ENCODE data around the gene VDR. TPM values are rescaled to one million over a fixed set of nuclear protein-coding genes. Genes with fewer than 3 reads are reported as not detected.

The VDR gene
- total RNA-seq, 1 experiment from 2014 or later: 9.5 TPM

DNA sequence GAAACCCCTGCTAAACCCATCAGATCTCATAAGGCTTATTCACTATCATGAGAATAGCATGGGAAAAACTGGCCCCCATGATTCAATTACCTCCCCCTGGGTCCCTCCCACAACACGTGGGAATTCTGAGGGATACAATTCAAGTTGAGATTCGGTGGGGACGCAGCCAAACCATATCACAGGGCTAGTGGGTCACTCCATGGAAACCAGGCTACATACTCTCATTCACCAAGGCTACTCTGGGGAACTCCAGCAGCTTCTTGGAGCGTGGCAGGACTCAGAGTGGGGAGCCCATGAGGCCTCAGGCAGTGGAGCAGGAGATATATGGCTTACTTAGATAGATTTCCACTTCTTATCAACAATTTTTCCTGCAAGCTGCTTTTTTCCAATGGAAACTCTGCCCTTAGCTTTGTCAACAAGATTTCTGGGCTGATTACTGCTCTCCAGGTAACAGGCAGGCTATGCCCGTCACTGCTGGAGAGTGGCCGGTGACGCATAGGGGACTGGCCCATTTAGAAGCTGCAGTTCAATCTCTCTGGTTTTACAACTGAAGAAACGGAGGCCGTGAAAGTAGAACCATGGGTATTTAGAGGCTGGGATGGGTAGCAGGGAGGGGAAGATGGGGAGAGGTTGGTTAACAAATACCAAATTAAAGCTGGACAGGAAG, 16.5 kb downstream of the VDR start:
- no peaks in the 10 kb centered on the region for H3K27me3 ChIP-seq (ENCODE audit: insufficient read depth, low read length)
- no peaks in the 10 kb centered on the region for H3K4me1 ChIP-seq (ENCODE audit: control insufficient read depth in 1 of 2, insufficient read depth in 2 of 2, low read length in 2 of 2)
- ChIA-PET CTCF (no interaction called here), POLR2A (no interaction called here), RAD21 (ENCODE audit: low non-redundant PET in 1 of 2, low total read pairs in 2 of 2, uncharacterized antibody in 2 of 2, unreplicated experiment in 2 of 2) (no interaction called here)
- DNase-seq (ENCODE audit: low read depth, low spot score) (no peak), ATAC-seq (no peak)
- H3K36me3 ChIP-seq (ENCODE audit: control insufficient read depth in 1 of 2, insufficient read depth in 2 of 2, low read length in 2 of 2): no peaks in the 10 kb centered on the region
- H3K9ac ChIP-seq (ENCODE audit: low read length): no peak overlapping the region
- H3K27ac ChIP-seq (ENCODE audit: low read depth, low read length): no peak overlapping the region
- no peaks in the 10 kb centered on the region for H3K79me2 ChIP-seq (ENCODE audit: insufficient read depth, low read length)
- no peaks in the 10 kb centered on the region for H4K20me1 ChIP-seq (ENCODE audit: insufficient read depth)
- no peak for TF ChIP-seq SIN3A (IDR thresholded peaks at IDR 0.05; ENCODE audit: low read depth)
- TF ChIP-seq, protein P1, sequence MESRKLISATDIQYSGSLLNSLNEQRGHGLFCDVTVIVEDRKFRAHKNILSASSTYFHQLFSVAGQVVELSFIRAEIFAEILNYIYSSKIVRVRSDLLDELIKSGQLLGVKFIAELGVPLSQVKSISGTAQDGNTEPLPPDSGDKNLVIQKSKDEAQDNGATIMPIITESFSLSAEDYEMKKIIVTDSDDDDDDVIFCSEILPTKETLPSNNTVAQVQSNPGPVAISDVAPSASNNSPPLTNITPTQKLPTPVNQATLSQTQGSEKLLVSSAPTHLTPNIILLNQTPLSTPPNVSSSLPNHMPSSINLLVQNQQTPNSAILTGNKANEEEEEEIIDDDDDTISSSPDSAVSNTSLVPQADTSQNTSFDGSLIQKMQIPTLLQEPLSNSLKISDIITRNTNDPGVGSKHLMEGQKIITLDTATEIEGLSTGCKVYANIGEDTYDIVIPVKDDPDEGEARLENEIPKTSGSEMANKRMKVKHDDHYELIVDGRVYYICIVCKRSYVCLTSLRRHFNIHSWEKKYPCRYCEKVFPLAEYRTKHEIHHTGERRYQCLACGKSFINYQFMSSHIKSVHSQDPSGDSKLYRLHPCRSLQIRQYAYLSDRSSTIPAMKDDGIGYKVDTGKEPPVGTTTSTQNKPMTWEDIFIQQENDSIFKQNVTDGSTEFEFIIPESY (IDR thresholded peaks at IDR 0.05; ENCODE audit: extremely low read depth, insufficient replicate concordance, low read length): no peak
- no peak for TF ChIP-seq SRF (IDR thresholded peaks at IDR 0.05; ENCODE audit: low read depth)
- TF ChIP-seq ELF1 (IDR thresholded peaks at IDR 0.05; ENCODE audit: borderline replicate concordance, low read depth): no peak
- TF ChIP-seq CEBPB (IDR thresholded peaks at IDR 0.05; ENCODE audit: low read depth): no peak
- no peak for TF ChIP-seq ZNF274 (IDR thresholded peaks at IDR 0.05; ENCODE audit: low read depth, low read length)
- no peak for TF ChIP-seq RAD21 (IDR thresholded peaks at IDR 0.05; ENCODE audit: low read depth)
- no peak for TF ChIP-seq YY1 (IDR thresholded peaks at IDR 0.05; ENCODE audit: extremely low read depth, insufficient replicate concordance, low read depth, low read length)
- TF ChIP-seq POLR2AphosphoS5 (IDR thresholded peaks at IDR 0.05; ENCODE audit: low read depth, low read length): no peak
- TF ChIP-seq, protein P2, sequence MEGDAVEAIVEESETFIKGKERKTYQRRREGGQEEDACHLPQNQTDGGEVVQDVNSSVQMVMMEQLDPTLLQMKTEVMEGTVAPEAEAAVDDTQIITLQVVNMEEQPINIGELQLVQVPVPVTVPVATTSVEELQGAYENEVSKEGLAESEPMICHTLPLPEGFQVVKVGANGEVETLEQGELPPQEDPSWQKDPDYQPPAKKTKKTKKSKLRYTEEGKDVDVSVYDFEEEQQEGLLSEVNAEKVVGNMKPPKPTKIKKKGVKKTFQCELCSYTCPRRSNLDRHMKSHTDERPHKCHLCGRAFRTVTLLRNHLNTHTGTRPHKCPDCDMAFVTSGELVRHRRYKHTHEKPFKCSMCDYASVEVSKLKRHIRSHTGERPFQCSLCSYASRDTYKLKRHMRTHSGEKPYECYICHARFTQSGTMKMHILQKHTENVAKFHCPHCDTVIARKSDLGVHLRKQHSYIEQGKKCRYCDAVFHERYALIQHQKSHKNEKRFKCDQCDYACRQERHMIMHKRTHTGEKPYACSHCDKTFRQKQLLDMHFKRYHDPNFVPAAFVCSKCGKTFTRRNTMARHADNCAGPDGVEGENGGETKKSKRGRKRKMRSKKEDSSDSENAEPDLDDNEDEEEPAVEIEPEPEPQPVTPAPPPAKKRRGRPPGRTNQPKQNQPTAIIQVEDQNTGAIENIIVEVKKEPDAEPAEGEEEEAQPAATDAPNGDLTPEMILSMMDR (IDR thresholded peaks at IDR 0.05 in 2 of 3, conservative IDR thresholded peaks at IDR 0.05 in 1 of 3; ENCODE audit: borderline replicate concordance in 1 of 3, insufficient read depth in 1 of 3, low read depth in 2 of 3, low read length in 2 of 3): no peak
- TF ChIP-seq TCF7L2 (IDR thresholded peaks at IDR 0.05; ENCODE audit: borderline replicate concordance, extremely low read depth, insufficient read depth, insufficient read length): no peak
- no peak overlapping the region for H3K4me2 ChIP-seq (ENCODE audit: low read length)
- intact Hi-C loops (cut with micrococcal nuclease): no loop called here
- BruUV-seq (replicated peaks): no TSS peak
- no peaks in the 10 kb centered on the region for H3K9me2 ChIP-seq (ENCODE audit: insufficient read depth)
- no peak overlapping the region for H2AFZ ChIP-seq (ENCODE audit: low read depth, low read length, poor library complexity, severe bottlenecking)
- H3K9me3 ChIP-seq (ENCODE audit: control insufficient read depth in 1 of 2, insufficient read depth in 1 of 2, low read depth in 1 of 2, low read length in 2 of 2): no peaks in the 10 kb centered on the region
- no peak overlapping the region for H3K4me3 ChIP-seq (replicated peaks in 1 of 2; ENCODE audit: low read depth in 1 of 2, low read length in 2 of 2)

Measured in HCT116 (cell line).